Stimulated activated CD8-positive, alpha-beta memory T cell treated with anti-CD3 and anti-CD28 coated beads, Interleukin-4, amount 100 ng/mL, for 1 hour (primary cell): ENCODE results near the gene TMED4.
"Not testable (repeated sequence)": the region's sequence is repeated elsewhere in the genome, so short reads cannot be mapped to it uniquely, and the experiment has no call there.

Experiments used
- DNase-seq, 2 donors: peaks; one replicate each; pipeline ENCODE4 v3.0.0-alpha.2; 2020; ENCODE audit warnings: low read depth in 2 of 2, low spot score in 1 of 2

The TMED4 gene

GRCh38 chr7:44569959-44570358, 12.1 kb downstream of the TMED4 start:
- no peak for DNase-seq

GRCh38 chr7:44568771-44569560, 13.1 kb downstream of the TMED4 start:
- no peak for DNase-seq

GRCh38 chr7:44567884-44568283, 14.1 kb downstream of the TMED4 start:
- DNase-seq, result no peak

- DNase-seq, result no peak
These were observed 15.4 kb downstream of the TMED4 start for GRCh38 chr7:44566680-44567079.

GRCh38 chr7:44565795-44566559, 16.1 kb downstream of the TMED4 start:
- no peak for DNase-seq

- DNase-seq, result peak in 1 of 2 donors; percentile 29
These were observed 16.8 kb downstream of the TMED4 start for GRCh38 chr7:44565097-44565794.

- DNase-seq, result no peak
These were observed 17.4 kb downstream of the TMED4 start for GRCh38 chr7:44564606-44565005.

- DNase-seq, result no peak
These were observed 18.8 kb downstream of the TMED4 start for GRCh38 chr7:44563171-44563679.

GRCh38 chr7:44562622-44562962, 19.4 kb downstream of the TMED4 start:
- DNase-seq, result not testable (repeated sequence)

- no peak for DNase-seq
These were observed 19.9 kb downstream of the TMED4 start for GRCh38 chr7:44561962-44562621.

- DNase-seq, result no peak
These were observed 20.6 kb downstream of the TMED4 start for GRCh38 chr7:44561481-44561880.

GRCh38 chr7:44559485-44559884, 22.5 kb downstream of the TMED4 start:
- no peak for DNase-seq

GRCh38 chr7:44557485-44557884, 24.5 kb downstream of the TMED4 start:
- DNase-seq, result no peak

- no peak for DNase-seq
These were observed 26.7 kb downstream of the TMED4 start for GRCh38 chr7:44555350-44555749.

GRCh38 chr7:44552473-44553005, 29.5 kb downstream of the TMED4 start:
- DNase-seq, result not testable (repeated sequence)

GRCh38 chr7:44549457-44549856, 32.6 kb downstream of the TMED4 start:
- DNase-seq, result no peak

- DNase-seq, result no peak
These were observed 33.1 kb downstream of the TMED4 start for GRCh38 chr7:44548893-44549292.

GRCh38 chr7:44547536-44548231, 34.3 kb downstream of the TMED4 start:
- DNase-seq, result no peak

- DNase-seq, result no peak
These were observed 40.0 kb downstream of the TMED4 start for GRCh38 chr7:44541876-44542610.
